Prostate gland (tissue), 2 donors: Measurements from ENCODE around the gene XPO6.

Experiments
- POLR2A ChIP-seq: fragments of 450-650 bp; IDR thresholded peaks from one replicate; pipeline ENCODE4 v1.6.1; 2016; ENCODE audit warnings: antibody characterized with exemption, mild to moderate bottlenecking
- POLR2AphosphoS5 ChIP-seq: sonication (generic); formaldehyde crosslinking; IDR thresholded peaks from one replicate; pipeline ENCODE4 v1.6.1; 2017; ENCODE audit warnings: antibody characterized with exemption
- TF ChIP-seq, protein P1 (sequence below), 4 experiments: fragments of 200-600 bp in 2 of 4; fragments of 450-650 bp in 2 of 4; sonication (generic) in 2 of 4; IDR thresholded peaks; 1 replicate in 3 of 4; 2 replicates in 1 of 4; pipeline ENCODE4 v1.5.1; 2016 to 2019; ENCODE audit warnings: antibody characterized with exemption in 4 of 4, mild to moderate bottlenecking in 2 of 4, moderate library complexity in 2 of 4

GRCh38 chr16:28205974-28206373 lies 5.8 kb downstream of the XPO6 start:
- TF ChIP-seq, protein P1, sequence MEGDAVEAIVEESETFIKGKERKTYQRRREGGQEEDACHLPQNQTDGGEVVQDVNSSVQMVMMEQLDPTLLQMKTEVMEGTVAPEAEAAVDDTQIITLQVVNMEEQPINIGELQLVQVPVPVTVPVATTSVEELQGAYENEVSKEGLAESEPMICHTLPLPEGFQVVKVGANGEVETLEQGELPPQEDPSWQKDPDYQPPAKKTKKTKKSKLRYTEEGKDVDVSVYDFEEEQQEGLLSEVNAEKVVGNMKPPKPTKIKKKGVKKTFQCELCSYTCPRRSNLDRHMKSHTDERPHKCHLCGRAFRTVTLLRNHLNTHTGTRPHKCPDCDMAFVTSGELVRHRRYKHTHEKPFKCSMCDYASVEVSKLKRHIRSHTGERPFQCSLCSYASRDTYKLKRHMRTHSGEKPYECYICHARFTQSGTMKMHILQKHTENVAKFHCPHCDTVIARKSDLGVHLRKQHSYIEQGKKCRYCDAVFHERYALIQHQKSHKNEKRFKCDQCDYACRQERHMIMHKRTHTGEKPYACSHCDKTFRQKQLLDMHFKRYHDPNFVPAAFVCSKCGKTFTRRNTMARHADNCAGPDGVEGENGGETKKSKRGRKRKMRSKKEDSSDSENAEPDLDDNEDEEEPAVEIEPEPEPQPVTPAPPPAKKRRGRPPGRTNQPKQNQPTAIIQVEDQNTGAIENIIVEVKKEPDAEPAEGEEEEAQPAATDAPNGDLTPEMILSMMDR (IDR thresholded peaks at IDR 0.05), result no peak
- no peak for TF ChIP-seq POLR2A
- TF ChIP-seq POLR2AphosphoS5, result no peak
